MM.1S (cell line): ENCODE results near the gene LRMDA.

Source experiments
- DNase-seq: peaks from one replicate; pipeline ENCODE4 v3.0.0-alpha.2; 2015
- H2AFZ ChIP-seq: fragments of 300-600 bp; sonication (generic); 2 replicates; pipeline ENCODE4 v1.6.0; 2016; ENCODE audit warnings: antibody characterized with exemption, low read length
- H3F3A ChIP-seq: fragments of 300-600 bp; sonication (generic); 2 replicates; pipeline ENCODE4 v1.6.1; 2016; ENCODE audit warnings: mild to moderate bottlenecking, antibody characterized with exemption, low read length, moderate library complexity, mixed read lengths; ENCODE audit not compliant: insufficient read depth
- H3K27ac ChIP-seq: fragments of 300-600 bp; sonication (generic); 2 replicates; pipeline ENCODE4 v1.5.1; 2016; ENCODE audit warnings: mild to moderate bottlenecking, low read length
- H3K27me3 ChIP-seq: fragments of 300-600 bp; sonication (generic); replicated peaks from 2 replicates; pipeline ENCODE4 v1.6.0; 2016; ENCODE audit warnings: low read length; ENCODE audit not compliant: insufficient read depth
- H3K36me3 ChIP-seq: fragments of 300-600 bp; sonication (generic); replicated peaks from 2 replicates; pipeline ENCODE4 v1.6.1; 2016; ENCODE audit warnings: mild to moderate bottlenecking, low read length, mixed read lengths; ENCODE audit not compliant: insufficient read depth
- H3K4me1 ChIP-seq: fragments of 300-600 bp; sonication (generic); 2 replicates; pipeline ENCODE4 v1.6.1; 2016; ENCODE audit warnings: low read length, mixed read lengths
- H3K4me2 ChIP-seq: fragments of 300-600 bp; sonication (generic); 2 replicates; pipeline ENCODE4 v1.6.0; 2016; ENCODE audit warnings: low read depth, low read length
- H3K4me3 ChIP-seq: fragments of 300-600 bp; sonication (generic); 2 replicates; pipeline ENCODE4 v1.5.1; 2016; ENCODE audit warnings: low read length, mixed read lengths
- H3K79me2 ChIP-seq: fragments of 300-600 bp; sonication (generic); 2 replicates; pipeline ENCODE4 v1.6.1; 2016; ENCODE audit warnings: mixed run types, low read length, mixed read lengths
- H3K9ac ChIP-seq: fragments of 300-600 bp; sonication (generic); 2 replicates; pipeline ENCODE4 v1.6.1; 2016; ENCODE audit warnings: low read length, mixed read lengths
- H3K9me2 ChIP-seq: fragments of 300-600 bp; sonication (generic); replicated peaks from 2 replicates; pipeline ENCODE4 v1.6.1; 2016; ENCODE audit warnings: mild to moderate bottlenecking, low read length, mixed read lengths; ENCODE audit not compliant: insufficient read depth
- H3K9me3 ChIP-seq: fragments of 300-600 bp; sonication (generic); replicated peaks from 2 replicates; pipeline ENCODE4 v1.6.1; 2016; ENCODE audit warnings: mild to moderate bottlenecking, low read length, mixed read lengths; ENCODE audit not compliant: insufficient read depth
- H4K20me1 ChIP-seq: fragments of 300-600 bp; sonication (generic); 2 replicates; pipeline ENCODE4 v1.6.1; 2016; ENCODE audit warnings: mild to moderate bottlenecking, low read length, moderate library complexity, mixed read lengths; ENCODE audit not compliant: insufficient read depth
- EZH2 ChIP-seq: fragments of 300-600 bp; sonication (generic); optimal IDR thresholded peaks from 2 replicates; pipeline ENCODE3; 2017; ENCODE audit warnings: low read depth, mild to moderate bottlenecking, antibody characterized with exemption, low read length, mixed read lengths
- EZH2phosphoT487 ChIP-seq: fragments of 300-600 bp; sonication (generic); IDR thresholded peaks from 2 replicates; pipeline ENCODE4 v1.6.1; 2018; ENCODE audit warnings: antibody characterized with exemption, low read length
- TF ChIP-seq, protein P1 (sequence below): fragments of 300-600 bp; sonication (generic); IDR thresholded peaks from 2 replicates; pipeline ENCODE4 v1.5.1; 2016; ENCODE audit warnings: antibody characterized with exemption, low read length, mixed read lengths

The LRMDA gene

DNA sequence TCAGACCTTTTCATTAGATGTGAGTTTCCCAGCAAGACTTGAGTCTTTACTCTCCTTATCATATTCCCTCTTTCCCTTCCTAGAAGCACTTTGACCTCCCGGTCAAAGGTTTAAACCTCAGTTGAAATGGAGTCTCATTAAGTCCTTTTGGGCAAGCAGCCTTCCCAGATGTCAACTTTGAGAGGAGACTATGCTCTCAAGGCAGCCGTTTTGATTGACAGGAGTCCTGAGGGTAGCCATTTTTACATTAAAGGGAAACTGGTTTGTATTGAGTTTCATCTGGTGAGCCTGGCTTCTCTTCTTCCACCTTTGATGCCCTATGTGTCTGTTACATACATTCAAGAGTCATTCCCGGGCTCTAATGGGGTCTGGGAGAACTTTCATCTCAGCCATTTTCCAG lies 685.1 kb downstream of the LRMDA start:
- H4K20me1 ChIP-seq = no peaks in the 10 kb centered on the region

DNA sequence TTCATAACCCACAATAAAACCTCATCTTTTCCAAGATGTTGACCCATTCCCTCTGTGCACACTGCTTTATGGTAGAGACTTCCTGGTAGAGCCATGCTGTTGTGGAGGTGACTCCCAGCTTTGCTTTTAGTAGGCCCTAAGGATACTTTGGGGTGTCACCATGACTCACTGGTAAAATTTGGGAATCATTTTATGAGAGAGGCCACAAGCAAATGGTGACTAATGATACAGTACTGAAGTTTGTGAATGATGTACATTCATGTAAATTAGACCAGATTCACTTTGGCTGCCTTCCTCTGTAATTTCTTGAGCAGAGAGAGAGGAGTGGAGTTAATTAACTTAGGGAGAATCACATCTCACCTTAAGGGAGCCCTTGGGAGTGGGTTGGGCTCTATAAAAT lies 686.5 kb downstream of the LRMDA start:
- no peak overlapping the region for H2AFZ ChIP-seq
- no peaks in the 10 kb centered on the region for H4K20me1 ChIP-seq
- no peaks in the 10 kb centered on the region for H3K27me3 ChIP-seq
- H3K9me2 ChIP-seq = no peaks in the 10 kb centered on the region
- DNase-seq = no peak
- H3K79me2 ChIP-seq = no peaks in the 10 kb centered on the region
- no peaks in the 10 kb centered on the region for H3K36me3 ChIP-seq
- no peak overlapping the region for H3K4me3 ChIP-seq
- H3K9ac ChIP-seq = no peak overlapping the region
- TF ChIP-seq EZH2 (no peak), EZH2phosphoT487 (no peak)
- TF ChIP-seq, protein P1, sequence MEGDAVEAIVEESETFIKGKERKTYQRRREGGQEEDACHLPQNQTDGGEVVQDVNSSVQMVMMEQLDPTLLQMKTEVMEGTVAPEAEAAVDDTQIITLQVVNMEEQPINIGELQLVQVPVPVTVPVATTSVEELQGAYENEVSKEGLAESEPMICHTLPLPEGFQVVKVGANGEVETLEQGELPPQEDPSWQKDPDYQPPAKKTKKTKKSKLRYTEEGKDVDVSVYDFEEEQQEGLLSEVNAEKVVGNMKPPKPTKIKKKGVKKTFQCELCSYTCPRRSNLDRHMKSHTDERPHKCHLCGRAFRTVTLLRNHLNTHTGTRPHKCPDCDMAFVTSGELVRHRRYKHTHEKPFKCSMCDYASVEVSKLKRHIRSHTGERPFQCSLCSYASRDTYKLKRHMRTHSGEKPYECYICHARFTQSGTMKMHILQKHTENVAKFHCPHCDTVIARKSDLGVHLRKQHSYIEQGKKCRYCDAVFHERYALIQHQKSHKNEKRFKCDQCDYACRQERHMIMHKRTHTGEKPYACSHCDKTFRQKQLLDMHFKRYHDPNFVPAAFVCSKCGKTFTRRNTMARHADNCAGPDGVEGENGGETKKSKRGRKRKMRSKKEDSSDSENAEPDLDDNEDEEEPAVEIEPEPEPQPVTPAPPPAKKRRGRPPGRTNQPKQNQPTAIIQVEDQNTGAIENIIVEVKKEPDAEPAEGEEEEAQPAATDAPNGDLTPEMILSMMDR = no peak
- no peaks in the 10 kb centered on the region for H3K4me1 ChIP-seq
- no peak overlapping the region for H3K27ac ChIP-seq
- no peaks in the 10 kb centered on the region for H3F3A ChIP-seq
- H3K4me2 ChIP-seq = no peak overlapping the region
- no peaks in the 10 kb centered on the region for H3K9me3 ChIP-seq

More for the DNA sequence above, 685.1 kb downstream of the LRMDA start:
- H3K27me3 ChIP-seq = no peaks in the 10 kb centered on the region
- H3K9me2 ChIP-seq = no peaks in the 10 kb centered on the region
- no peaks in the 10 kb centered on the region for H3K9me3 ChIP-seq
- TF ChIP-seq, protein P1 = no peak
- TF ChIP-seq EZH2phosphoT487 = no peak
- no peak for TF ChIP-seq EZH2
- no peaks in the 10 kb centered on the region for H3K4me1 ChIP-seq
- H3K9ac ChIP-seq = no peak overlapping the region
- H3K4me2 ChIP-seq = no peak overlapping the region
- no peak overlapping the region for H3K4me3 ChIP-seq
- no peak overlapping the region for H2AFZ ChIP-seq
- H3K79me2 ChIP-seq = no peaks in the 10 kb centered on the region
- no peak for DNase-seq
- no peaks in the 10 kb centered on the region for H3F3A ChIP-seq
- no peaks in the 10 kb centered on the region for H3K36me3 ChIP-seq
- H3K27ac ChIP-seq = no peak overlapping the region

DNA sequence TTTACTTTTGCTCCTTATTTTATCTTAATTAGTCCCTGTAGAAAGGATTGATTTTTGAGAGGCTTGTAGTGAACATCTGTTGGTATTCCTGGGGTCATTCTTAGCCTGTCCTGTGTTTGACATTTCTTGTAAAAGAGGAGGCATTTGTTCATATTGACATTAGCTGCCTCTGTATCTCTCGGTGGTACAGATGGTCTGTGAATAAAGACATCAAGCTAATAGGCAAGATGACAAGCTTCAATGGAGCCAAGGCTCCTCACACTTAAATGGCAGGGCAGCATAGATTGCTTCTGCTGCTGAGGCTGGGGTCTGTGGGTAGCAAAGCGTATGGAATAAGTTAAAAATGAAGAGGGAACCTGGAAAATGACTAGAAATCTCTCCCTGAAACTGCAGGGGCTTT lies 687.6 kb downstream of the LRMDA start:
- Histone ChIP-seq H3K4me2 (no peak overlapping the region), H3K4me1 (no peaks in the 10 kb centered on the region), H3K36me3 (no peaks in the 10 kb centered on the region), H3K27me3 (no peaks in the 10 kb centered on the region), H2AFZ (no peak overlapping the region), H3F3A (no peaks in the 10 kb centered on the region), H3K79me2 (no peaks in the 10 kb centered on the region), H3K27ac (no peak overlapping the region), H3K4me3 (no peak overlapping the region), H3K9me2 (no peaks in the 10 kb centered on the region), H4K20me1 (no peaks in the 10 kb centered on the region), H3K9me3 (no peaks in the 10 kb centered on the region), H3K9ac (no peak overlapping the region)
- TF ChIP-seq, protein P1 = no peak
- TF ChIP-seq EZH2 (no peak), EZH2phosphoT487 (no peak)
- no peak for DNase-seq
